NCI-H774 (cell line): ENCODE data around the gene FARP1.

Experiments
- DNase-seq: peaks from one replicate; lab custom pipeline; 2025; lab: John Stamatoyannopoulos, UW

Gene FARP1

GRCh38 chr13:98484289-98485219 lies 341.7 kb downstream of the FARP1 start:
- DNase-seq = no peak

- no peak for DNase-seq
Observed at GRCh38 chr13:98485561-98485960, 342.7 kb downstream of the FARP1 start.

- DNase-seq = no peak
Observed at GRCh38 chr13:98486412-98486811, 343.5 kb downstream of the FARP1 start.

DNA sequence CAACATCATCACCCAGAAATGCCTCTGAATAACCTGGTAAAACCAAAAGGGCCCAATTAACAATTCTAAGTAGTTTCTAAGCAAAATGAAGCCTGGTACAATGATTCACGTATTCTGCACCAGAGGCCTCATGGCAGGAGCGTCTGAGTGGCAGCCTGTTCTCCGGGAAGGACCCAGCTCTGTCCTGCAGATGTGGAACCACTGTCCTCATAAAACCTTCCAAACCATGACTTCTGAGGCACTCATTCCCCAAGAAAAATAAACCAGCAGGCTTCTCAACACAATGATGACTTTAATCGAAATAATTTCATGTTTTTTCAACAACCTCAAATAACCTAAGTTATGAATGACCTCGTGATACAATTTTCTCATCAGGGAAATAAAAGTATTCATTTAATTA lies 344.1 kb downstream of the FARP1 start:
- DNase-seq = no peak

DNA sequence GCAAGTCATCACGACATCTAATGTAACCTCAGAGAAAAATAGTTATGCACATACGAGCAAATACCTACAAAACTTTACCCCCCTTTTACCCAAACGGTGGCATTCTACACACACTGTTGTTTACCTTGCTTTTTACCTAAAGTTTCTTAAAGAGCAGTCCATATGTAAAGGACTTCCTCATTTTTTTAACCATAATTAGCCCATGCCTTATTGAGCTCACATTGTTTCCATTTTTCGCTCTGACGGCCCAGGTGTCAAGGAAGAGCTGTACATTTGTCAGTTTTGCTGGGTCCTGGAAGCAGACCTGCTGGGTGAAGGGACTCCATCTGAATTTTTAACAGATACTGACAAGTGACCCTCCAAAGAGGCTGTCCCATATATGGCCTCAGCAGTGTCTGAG lies 344.6 kb downstream of the FARP1 start:
- DNase-seq = no peak

DNA sequence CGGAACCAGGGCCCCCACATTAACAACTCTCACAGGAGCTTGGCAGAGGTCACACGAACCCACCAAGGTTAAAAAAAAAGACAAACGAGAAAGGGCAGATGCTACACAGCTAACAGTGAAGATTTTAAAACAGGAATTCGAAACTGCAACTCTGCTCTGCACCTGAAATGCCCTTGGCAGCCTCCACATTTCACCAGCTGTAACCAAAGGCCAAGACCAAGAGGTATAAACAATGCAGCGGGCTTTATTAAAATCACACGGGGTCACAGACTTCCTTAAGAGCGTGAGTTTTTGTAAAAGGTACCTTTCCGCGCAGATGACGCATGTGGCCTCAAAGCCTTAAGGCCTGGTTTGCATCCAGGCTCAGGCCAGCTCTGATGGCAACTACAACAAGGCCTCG lies 345.8 kb downstream of the FARP1 start:
- DNase-seq = no peak

- no peak for DNase-seq
Observed at GRCh38 chr13:98489446-98490194, 346.7 kb downstream of the FARP1 start.

- no peak for DNase-seq
Observed at GRCh38 chr13:98490195-98490836, 347.4 kb downstream of the FARP1 start.

- no peak for DNase-seq
Observed at GRCh38 chr13:98490866-98491265, 348.0 kb downstream of the FARP1 start.

DNA sequence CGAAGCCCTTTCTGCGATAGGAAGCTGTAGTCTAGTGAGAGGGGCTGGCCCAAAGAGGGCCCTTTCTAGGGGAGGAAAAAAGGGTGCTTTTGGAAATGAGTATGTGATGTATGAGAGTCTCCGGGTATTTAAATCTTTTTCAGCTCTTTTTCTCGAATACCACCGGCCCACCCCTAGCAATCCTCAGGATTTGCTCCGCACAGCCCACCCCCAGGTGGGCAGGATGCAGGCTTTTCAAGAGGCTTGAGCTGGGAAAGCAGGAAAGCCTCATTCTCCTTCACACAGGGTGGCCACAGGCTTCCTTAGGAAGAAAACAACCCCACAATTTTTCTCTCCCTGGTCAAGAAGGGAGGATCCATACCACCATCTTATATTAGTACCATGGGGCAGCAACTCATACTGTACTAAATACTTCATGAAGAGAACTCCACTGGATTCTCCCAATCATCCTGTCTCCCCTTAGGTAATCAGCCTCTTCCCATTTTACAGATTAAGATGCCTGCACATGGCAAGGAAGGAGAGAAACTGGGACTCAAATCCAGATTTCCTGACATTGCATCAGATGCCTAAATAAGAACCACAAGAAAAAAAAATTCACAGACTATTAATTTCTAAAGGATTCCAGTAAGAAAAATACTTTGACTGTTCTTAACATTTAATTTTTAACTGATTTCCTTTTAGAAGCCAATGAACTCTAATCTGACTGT lies 349.6 kb downstream of the FARP1 start:
- no peak for DNase-seq

- no peak for DNase-seq
Observed at GRCh38 chr13:98493042-98493712, 350.3 kb downstream of the FARP1 start.

DNA sequence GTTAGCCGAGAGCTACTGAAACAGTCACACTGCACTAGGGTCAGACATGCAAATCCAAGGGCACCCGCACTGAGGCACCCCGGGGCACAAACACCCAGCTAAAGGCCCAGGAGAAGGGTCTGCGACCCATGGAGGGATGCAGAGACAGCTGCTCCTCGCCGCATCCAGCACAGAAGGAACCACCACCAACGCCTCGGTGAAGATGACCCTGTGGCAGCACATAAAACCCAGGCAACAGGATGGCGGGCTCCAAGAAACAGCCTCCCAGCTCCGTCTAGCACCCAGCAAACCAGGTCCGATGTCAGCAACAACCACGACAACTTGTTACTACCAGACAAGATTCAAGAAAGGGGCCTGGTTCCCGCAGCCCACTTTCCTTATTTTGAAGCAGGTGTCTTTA lies 351.9 kb downstream of the FARP1 start:
- DNase-seq = no peak

DNA sequence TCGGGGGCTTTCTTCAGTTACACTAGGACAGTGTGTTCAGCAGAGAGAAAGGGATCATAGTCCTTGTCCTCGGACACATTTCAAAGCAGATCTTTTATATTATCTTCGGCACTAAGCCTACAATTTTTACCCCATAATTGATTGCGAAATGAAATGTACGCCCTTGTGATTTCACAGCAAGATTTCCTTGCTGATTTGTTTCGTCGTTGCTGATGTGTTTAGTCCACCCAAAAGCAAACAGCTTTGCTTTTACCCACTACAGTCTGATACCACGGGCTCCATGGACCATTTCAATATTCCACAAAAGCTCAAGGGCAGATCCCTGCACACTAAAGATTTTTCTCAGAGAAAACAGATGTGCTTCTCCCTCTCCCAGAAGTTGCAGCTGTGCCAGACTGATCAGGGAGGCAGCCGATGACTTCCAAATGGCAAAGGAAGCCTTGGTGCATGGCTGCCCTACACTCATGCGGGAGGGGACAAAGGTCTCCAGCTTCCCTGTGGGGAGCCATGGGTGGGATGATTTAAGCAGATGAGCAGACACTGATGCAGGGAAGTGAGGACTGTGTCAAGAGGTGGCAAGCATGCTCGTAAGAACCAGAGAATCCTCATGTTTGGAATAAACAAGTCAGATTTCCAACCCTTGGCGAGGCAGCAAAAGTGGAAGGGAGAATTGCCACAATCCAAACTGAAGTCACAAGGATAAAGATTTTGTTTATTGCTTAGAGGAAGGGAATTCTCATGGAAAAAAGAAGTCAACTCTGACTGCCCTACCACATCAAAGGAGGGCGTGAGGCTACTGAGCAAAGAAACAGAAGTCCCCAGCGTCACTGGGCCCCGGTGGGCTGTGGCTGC lies 353.0 kb downstream of the FARP1 start:
- DNase-seq = no peak

- no peak for DNase-seq
Observed at GRCh38 chr13:98496479-98496791, 353.5 kb downstream of the FARP1 start.

- no peak for DNase-seq
Observed at GRCh38 chr13:98496966-98497365, 354.1 kb downstream of the FARP1 start.

DNA sequence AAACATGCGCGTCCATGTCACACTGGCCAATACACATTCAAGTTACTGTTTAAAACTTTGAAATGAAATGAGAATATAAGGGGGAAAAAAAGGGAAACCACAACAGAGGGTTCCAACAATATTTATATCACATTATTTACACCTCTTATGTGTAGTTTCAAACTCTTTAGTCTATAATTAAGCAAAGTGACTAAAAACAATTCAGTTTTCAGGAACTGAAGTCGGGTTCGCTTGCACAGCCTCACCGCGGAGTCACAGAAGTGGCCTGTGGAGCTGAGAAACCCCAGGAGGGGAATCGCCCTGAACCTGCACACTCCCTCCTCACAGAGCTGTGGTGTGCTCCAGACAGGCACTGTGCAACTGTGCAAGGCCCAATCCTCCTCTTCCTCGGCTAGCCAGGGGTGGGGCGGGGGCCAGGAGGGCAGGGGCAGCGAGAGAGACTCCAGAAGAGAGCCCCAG lies 358.1 kb downstream of the FARP1 start:
- DNase-seq = no peak

DNA sequence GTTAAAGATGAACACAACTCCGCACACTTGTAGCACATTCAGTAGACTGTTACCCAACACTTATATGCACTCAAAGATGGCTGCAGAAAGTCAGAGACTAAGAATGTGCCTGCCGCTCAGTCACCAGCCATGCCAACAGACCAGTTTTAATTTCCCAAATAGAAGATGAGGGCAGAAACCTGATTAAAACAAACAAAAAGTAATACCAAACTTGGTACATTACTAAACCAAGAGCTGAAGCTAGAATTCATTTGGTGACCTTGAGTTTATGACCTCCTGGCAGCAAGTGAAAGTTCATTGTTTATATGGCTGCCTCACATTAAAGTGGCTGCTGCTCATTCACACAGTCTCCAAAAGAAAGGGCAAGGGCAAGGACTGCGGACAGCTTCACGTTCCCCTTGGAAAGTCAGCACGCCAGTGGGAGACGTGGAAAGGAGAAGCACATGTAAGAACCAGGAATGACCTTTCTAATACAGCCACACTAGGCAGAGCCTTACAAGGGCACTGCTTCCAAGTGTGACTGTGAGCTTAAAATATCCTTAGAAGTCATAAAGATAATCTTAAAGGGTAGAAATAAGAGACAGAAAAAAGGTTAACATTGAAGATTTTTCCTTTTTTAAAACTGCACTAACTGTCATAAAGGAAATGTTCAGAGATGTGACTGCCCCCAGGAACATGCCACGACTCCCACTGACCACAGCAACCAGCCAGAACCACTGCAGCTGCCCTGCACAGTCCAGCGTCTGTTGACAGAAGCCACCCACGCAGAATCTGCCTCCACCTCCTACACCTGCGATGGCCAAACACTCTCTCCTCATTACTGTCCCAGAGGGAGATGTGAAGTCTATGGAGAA lies 360.5 kb downstream of the FARP1 start:
- DNase-seq = no peak

GRCh38 chr13:98504029-98504351 lies 361.1 kb downstream of the FARP1 start:
- DNase-seq = no peak

DNA sequence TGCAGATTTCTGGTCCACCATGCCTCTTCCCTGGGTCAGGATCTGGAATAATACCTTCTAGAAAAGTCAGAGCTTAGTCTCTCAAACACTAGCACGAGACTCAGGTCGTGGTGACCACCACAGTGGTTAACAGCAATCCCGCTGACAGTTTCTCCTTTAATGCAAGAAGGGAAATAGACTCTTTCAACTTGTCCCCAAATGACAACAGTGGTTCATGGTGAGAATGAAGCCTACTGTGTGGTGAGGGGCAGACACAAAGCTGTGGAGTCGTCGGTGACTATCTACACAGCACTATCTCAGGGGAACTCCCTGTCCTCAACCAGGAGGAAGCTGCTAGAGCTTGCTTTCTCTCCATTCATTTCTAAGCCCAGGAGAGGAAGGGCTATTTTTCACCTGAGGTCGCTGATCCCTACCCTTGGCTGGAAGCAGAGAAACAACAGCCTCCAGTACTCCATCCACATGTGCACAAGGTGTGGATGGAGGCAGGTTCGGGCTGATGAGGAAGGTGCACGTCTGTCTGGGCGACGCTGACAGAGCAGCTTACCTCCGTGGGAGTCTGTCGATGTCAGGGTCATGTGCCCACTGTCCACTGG lies 361.6 kb downstream of the FARP1 start:
- DNase-seq = no peak
